Panc1 (cell line): ENCODE measurements around the gene F3. TPM values are rescaled to one million over a fixed set of nuclear protein-coding genes. Genes with fewer than 3 reads are reported as not detected.

Experiments used
- ATAC-seq: fragments of 200-7000 bp; cut with Tn5 transposase; 2 replicates; pipeline ENCODE4 v1.9.1; 2020; ENCODE audit warnings: mild to moderate bottlenecking, moderate library complexity
- BruUV-seq: library from RNA; stranded (reverse); fragments of 400-500 nt; replicated peaks from 2 replicates; lab custom pipeline; 2021; lab: Mats Ljungman, UMichigan
- CTCF ChIA-PET: fragments of 300-600 bp; sonication (Branson Sonifier 250); formaldehyde crosslinking; loops from one replicate; lab custom pipeline; 2022; ENCODE audit warnings: antibody characterized with exemption; lab: Charles Lee
- POLR2A ChIA-PET: fragments of 300-600 bp; sonication (Branson Sonifier 250); formaldehyde crosslinking; loops from one replicate; lab custom pipeline; 2022; ENCODE audit warnings: antibody characterized with exemption; lab: Charles Lee
- DNase-seq: peaks from one replicate; pipeline ENCODE4 v3.0.0-alpha.2; 2010; ENCODE audit warnings: low read depth, low spot score
- H3K27ac ChIP-seq: 2 replicates; pipeline ENCODE4 v1.5.1; 2011; ENCODE audit warnings: mild to moderate bottlenecking, low read length, inconsistent platforms
- H3K27me3 ChIP-seq: fragments of 200-500 bp; sonication (Bioruptor generic); 2 replicates; pipeline ENCODE4 v1.6.0; 2014; ENCODE audit warnings: low read length, inconsistent platforms; ENCODE audit not compliant: control insufficient read depth, insufficient read depth
- H3K36me3 ChIP-seq: fragments of 200-500 bp; sonication (Bioruptor generic); 2 replicates; pipeline ENCODE4 v1.5.1; 2014; ENCODE audit warnings: inconsistent platforms, mild to moderate bottlenecking, low read length, moderate library complexity; ENCODE audit not compliant: control insufficient read depth, insufficient read depth
- H3K4me1 ChIP-seq: 2 replicates; pipeline ENCODE4 v1.5.1; 2011; ENCODE audit warnings: inconsistent platforms, mild to moderate bottlenecking, low read length, moderate library complexity; ENCODE audit not compliant: control insufficient read depth, insufficient read depth
- H3K4me3 ChIP-seq, 2 experiments: 2 replicates each; pipeline ENCODE4 v1.5.1; 2011 to 2012; ENCODE audit warnings: low read depth in 2 of 2, low read length in 2 of 2, mild to moderate bottlenecking in 2 of 2, inconsistent platforms in 1 of 2, moderate library complexity in 1 of 2
- H3K9me3 ChIP-seq: fragments of 200-500 bp; sonication (Bioruptor generic); 2 replicates; pipeline ENCODE4 v1.5.1; 2014; ENCODE audit warnings: low read depth, mild to moderate bottlenecking, inconsistent platforms, low read length, moderate library complexity; ENCODE audit not compliant: control insufficient read depth, insufficient read depth
- CTCF ChIP-seq: fragments of 450-650 bp; IDR thresholded peaks from 2 replicates; pipeline ENCODE4 v1.5.1; 2017; ENCODE audit warnings: mild to moderate bottlenecking
- POLR2AphosphoS5 ChIP-seq: IDR thresholded peaks from 2 replicates; pipeline ENCODE4 v1.6.1; 2012; ENCODE audit warnings: mild to moderate bottlenecking, low read depth, low read length, moderate library complexity
- REST ChIP-seq, 2 experiments: IDR thresholded peaks; 2 replicates each; pipeline ENCODE4 v1.6.1; 2011 to 2012; ENCODE audit warnings: low read depth in 2 of 2, control low read depth in 1 of 2, low read length in 1 of 2, mild to moderate bottlenecking in 1 of 2, moderate library complexity in 1 of 2; ENCODE audit not compliant: insufficient read depth in 1 of 2
- SIN3A ChIP-seq: IDR thresholded peaks from 2 replicates; pipeline ENCODE4 v1.6.1; 2012; ENCODE audit warnings: low read depth, mild to moderate bottlenecking, low read length, moderate library complexity, borderline replicate concordance; ENCODE audit not compliant: insufficient read depth
- TCF7L2 ChIP-seq: IDR thresholded peaks from 2 replicates; pipeline ENCODE4 v1.6.1; 2011; ENCODE audit warnings: mild to moderate bottlenecking, low read depth, low read length, inconsistent platforms
- in situ Hi-C: cut with HindIII; loops from 2 replicates; pipeline ENCODE4 v1.10.0; 2016; ENCODE audit warnings: low sequenced_read_pairs, low pct_unique_long_range_greater_than_20kb
- intact Hi-C: fragments of 100-400 bp; cut with micrococcal nuclease; formaldehyde crosslinking; loops from one replicate; pipeline ENCODE4 v1.10.0; 2022; ENCODE audit not compliant: unreplicated experiment
- total RNA-seq: library from RNA; stranded (reverse); gene quantifications from one replicate; pipeline ENCODE4 v1.2.1, GENCODE V29; 2021; ENCODE audit not compliant: unreplicated experiment

F3 gene
- total RNA-seq, 1 experiment from 2014 or later: 2.6 TPM

DNA sequence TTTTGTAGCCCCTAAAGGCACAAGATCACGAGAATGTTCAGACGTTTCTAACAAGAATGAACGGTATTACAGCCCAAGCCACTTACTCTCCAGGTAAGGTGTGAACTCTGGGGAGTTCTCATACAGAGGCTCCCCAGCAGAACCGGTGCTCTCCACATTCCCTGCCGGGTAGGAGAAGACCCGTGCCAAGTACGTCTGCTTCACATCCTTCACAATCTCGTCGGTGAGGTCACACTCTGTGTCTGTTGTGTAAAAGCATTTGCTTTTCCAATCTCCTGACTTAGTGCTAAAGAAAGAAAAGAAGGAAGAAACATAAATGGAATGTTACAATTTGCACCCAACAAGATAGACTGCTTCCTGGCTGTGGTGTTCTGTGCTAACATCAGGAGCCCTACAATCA, 5.7 kb downstream of the F3 start:
- in situ Hi-C loops: no loop called here
- ChIA-PET POLR2A (no interaction called here), CTCF (no interaction called here)
- H3K27ac ChIP-seq: no peak overlapping the region
- H3K9me3 ChIP-seq: no peaks in the 10 kb centered on the region
- intact Hi-C loops: no loop called here
- BruUV-seq: no TSS peak
- TF ChIP-seq SIN3A (no peak), CTCF (no peak), REST (IDR thresholded peaks at IDR 0.05; ENCODE audit: insufficient read depth in 1 of 2, low read depth in 2 of 2, low read length in 1 of 2) (no peak), POLR2AphosphoS5 (no peak), TCF7L2 (no peak)
- no peaks in the 10 kb centered on the region; the same call in 1 of the 2 replicates for H3K4me1 ChIP-seq
- ATAC-seq: no peak
- no peaks in the 10 kb centered on the region for H3K36me3 ChIP-seq
- H3K27me3 ChIP-seq: 0 out of 2 replicates have a peak, but pooled peaks cover 2% of the 10 kb centered on the region
- DNase-seq: no peak
- no peak overlapping the region for H3K4me3 ChIP-seq

DNA sequence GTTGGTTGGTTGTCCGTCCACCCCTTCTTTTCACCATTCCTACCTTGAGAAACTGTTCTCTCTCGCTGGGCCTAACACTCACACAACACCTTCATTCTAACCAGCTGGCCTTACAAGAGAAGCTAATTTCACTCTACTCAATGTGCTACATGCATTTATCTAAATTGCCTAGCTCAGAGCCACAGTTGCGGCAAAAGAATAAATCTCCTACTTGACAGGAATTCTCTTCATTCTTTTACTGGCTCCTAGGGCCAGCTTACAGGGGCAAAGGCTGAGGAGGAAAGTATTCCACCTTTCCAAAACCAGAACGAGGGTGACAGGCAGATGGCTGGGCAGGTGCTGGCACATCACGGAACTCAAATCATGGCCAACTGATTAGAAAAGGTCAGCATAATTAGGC, 6.5 kb downstream of the F3 start:
- intact Hi-C loops: no loop called here
- no peaks in the 10 kb centered on the region for H3K27me3 ChIP-seq
- no peaks in the 10 kb centered on the region; the same call in 1 of the 2 replicates for H3K4me1 ChIP-seq
- no peaks in the 10 kb centered on the region for H3K36me3 ChIP-seq
- H3K4me3 ChIP-seq: no peak overlapping the region
- no peak for DNase-seq
- no peak for TF ChIP-seq CTCF
- no peak for TF ChIP-seq REST (IDR thresholded peaks at IDR 0.05; ENCODE audit: insufficient read depth in 1 of 2, low read depth in 2 of 2, low read length in 1 of 2)
- no peak for TF ChIP-seq TCF7L2
- no peak for TF ChIP-seq SIN3A
- TF ChIP-seq POLR2AphosphoS5: no peak
- no TSS peak for BruUV-seq
- in situ Hi-C loops: no loop called here
- no peak for ATAC-seq
- ChIA-PET POLR2A (no interaction called here), CTCF (no interaction called here)
- no peak overlapping the region for H3K27ac ChIP-seq
- no peaks in the 10 kb centered on the region for H3K9me3 ChIP-seq
